ENCODE data around the gene TM4SF4. TPM values are rescaled to one million over a fixed set of nuclear protein-coding genes. Genes with fewer than 3 reads are reported as not detected.

The TM4SF4 gene
- total and polyA plus RNA-seq, 2 experiments from 2014 or later = not detected

GRCh38 chr3:149464542-149465328 is 9.8 kb upstream of the TM4SF4 start:
- Histone ChIP-seq H4K20me1 (replicated peaks; ENCODE audit: insufficient read depth) (no peaks in the 10 kb centered on the region), H3K9me2 (ENCODE audit: insufficient read depth) (peaks cover 3% of the 10 kb centered on the region; the same call in 1 of the 2 replicates), H3K4me2 (no peak overlapping the region), H3K27ac (ENCODE audit: low read depth) (no peak overlapping the region), H3K4me3 (no peak overlapping the region), H3F3A (replicated peaks; ENCODE audit: low read depth) (no peaks in the 10 kb centered on the region), H3K79me2 (replicated peaks; ENCODE audit: insufficient read depth) (no peaks in the 10 kb centered on the region), H3K36me3 (ENCODE audit: insufficient read depth) (no peaks in the 10 kb centered on the region), H3K27me3 (ENCODE audit: insufficient read depth) (no peaks in the 10 kb centered on the region), H2AFZ (peak overlapping the region; percentile 38; the same call in 1 of the 2 replicates), H3K4me1 (ENCODE audit: insufficient read depth) (peaks cover 26% of the 10 kb centered on the region)
- DNase-seq (ENCODE audit: low spot score) = peak; percentile 13
- Mint-ChIP-seq H3K4me3 (no peak overlapping the region), H3K27ac (no peak overlapping the region), H3K36me3 (ENCODE audit: low read depth) (no peaks in the 10 kb centered on the region), H3K27me3 (ENCODE audit: insufficient read depth, low read depth, poor library complexity) (peaks cover 7% of the 10 kb centered on the region), H3K9me3 (no peaks in the 10 kb centered on the region; the same call in 2 of the 3 replicates), H3K4me1 (peaks cover 23% of the 10 kb centered on the region)
- TF ChIP-seq EZH2 (IDR thresholded peaks at IDR 0.05; ENCODE audit: low read depth, unreplicated experiment) (no peak), NANOG (IDR thresholded peaks at IDR 0.05; ENCODE audit: borderline replicate concordance) (no peak), ETS1 (IDR thresholded peaks at IDR 0.05) (no peak), CTCF (conservative IDR thresholded peaks at IDR 0.05; ENCODE audit: low read depth in 2 of 2) (no peak)
- no peak for ATAC-seq

- H3K4me1 Mint-ChIP-seq = peaks cover 23% of the 10 kb centered on the region
- Histone ChIP-seq H3F3A (replicated peaks; ENCODE audit: low read depth) (no peaks in the 10 kb centered on the region), H3K27ac (ENCODE audit: low read depth) (no peak overlapping the region), H3K4me2 (no peak overlapping the region), H3K4me3 (no peak overlapping the region), H3K27me3 (ENCODE audit: insufficient read depth) (no peaks in the 10 kb centered on the region), H3K36me3 (ENCODE audit: insufficient read depth) (no peaks in the 10 kb centered on the region), H3K4me1 (ENCODE audit: insufficient read depth) (peaks cover 26% of the 10 kb centered on the region), H4K20me1 (replicated peaks; ENCODE audit: insufficient read depth) (no peaks in the 10 kb centered on the region), H3K79me2 (replicated peaks; ENCODE audit: insufficient read depth) (no peaks in the 10 kb centered on the region), H2AFZ (peak overlapping the region; percentile 38; the same call in 1 of the 2 replicates), H3K9me2 (ENCODE audit: insufficient read depth) (peaks cover 3% of the 10 kb centered on the region; the same call in 1 of the 2 replicates)
- DNase-seq (ENCODE audit: low spot score) (no peak), ATAC-seq (no peak)
- H3K27me3 Mint-ChIP-seq (ENCODE audit: insufficient read depth, low read depth, poor library complexity) = peaks cover 7% of the 10 kb centered on the region
- no peaks in the 10 kb centered on the region; the same call in 2 of the 3 replicates for H3K9me3 Mint-ChIP-seq
- TF ChIP-seq STAT1 (IDR thresholded peaks at IDR 0.05; ENCODE audit: unreplicated experiment) = no peak
- no peak for TF ChIP-seq POLR2AphosphoS5 (IDR thresholded peaks at IDR 0.05; ENCODE audit: low read depth)
- TF ChIP-seq CREB1 (CRISPR knock-in tag; IDR thresholded peaks at IDR 0.05; ENCODE audit: low read depth) = no peak
- TF ChIP-seq JUNB (IDR thresholded peaks at IDR 0.05; ENCODE audit: unreplicated experiment) = no peak
- TF ChIP-seq EZH2 (IDR thresholded peaks at IDR 0.05; ENCODE audit: low read depth, unreplicated experiment) = no peak
- TF ChIP-seq ZNF114 (CRISPR knock-in tag; IDR thresholded peaks at IDR 0.05) = no peak
- TF ChIP-seq ZNF462 (CRISPR knock-in tag; IDR thresholded peaks at IDR 0.05) = no peak
- no peak overlapping the region for H3K4me3 Mint-ChIP-seq
- no peaks in the 10 kb centered on the region for H3K36me3 Mint-ChIP-seq (ENCODE audit: low read depth)
- H3K27ac Mint-ChIP-seq = no peak overlapping the region
Measured at GRCh38 chr3:149465351-149465883, 9.1 kb upstream of the TM4SF4 start.

All from GM23338 (cell line).